Kidney (tissue), 14 donors: ENCODE results near the gene SLCO4A1. TPM values are rescaled to one million over a fixed set of nuclear protein-coding genes. Genes with fewer than 3 reads are reported as not detected.

ENCODE experiments used
- DNase-seq, 5 donors: peaks; one replicate each; pipeline ENCODE4 v3.0.0-alpha.2; 2013 to 2020
- FAIRE-seq: peaks from 2 replicates; lab custom pipeline; 2012; peaks lifted over from hg19 to GRCh38; lab: Jason Lieb, UNC
- H3K27ac ChIP-seq, 2 donors: one replicate each; pipeline ENCODE4 v1.7.0; 2013; ENCODE audit warnings: low read depth in 2 of 2, low read length in 2 of 2, inconsistent platforms in 1 of 2
- H3K27me3 ChIP-seq: one replicate; pipeline ENCODE4 v1.7.1; 2013; ENCODE audit warnings: low read length, inconsistent platforms; ENCODE audit not compliant: control insufficient read depth, insufficient read depth
- H3K36me3 ChIP-seq, 3 donors: one replicate each; pipeline versions ENCODE4 v1.7.0 to v1.7.1; 2013; ENCODE audit warnings: low read length in 3 of 3, control low read depth in 1 of 3, inconsistent platforms in 1 of 3; ENCODE audit not compliant: insufficient read depth in 3 of 3, control insufficient read depth in 2 of 3
- H3K4me1 ChIP-seq, 3 donors: one replicate each; pipeline versions ENCODE4 v1.7.0 to v1.7.1; 2013; ENCODE audit warnings: low read length in 3 of 3, inconsistent platforms in 1 of 3, low read depth in 1 of 3; ENCODE audit not compliant: control insufficient read depth in 2 of 3, insufficient read depth in 2 of 3
- H3K4me3 ChIP-seq, 3 donors: one replicate each; pipeline versions ENCODE4 v1.7.0 to v1.8.1; 2013; ENCODE audit warnings: low read length in 3 of 3, control low read depth in 1 of 3, inconsistent platforms in 1 of 3
- H3K9ac ChIP-seq, 3 donors: one replicate each; pipeline versions ENCODE4 v1.7.0 to v1.7.1; 2013; ENCODE audit warnings: low read length in 3 of 3, control low read depth in 1 of 3, inconsistent platforms in 1 of 3
- H3K9me3 ChIP-seq, 3 donors: one replicate each; pipeline versions ENCODE4 v1.7.0 to v1.7.1; 2013; ENCODE audit warnings: low read length in 3 of 3, control low read depth in 1 of 3, inconsistent platforms in 1 of 3; ENCODE audit not compliant: control insufficient read depth in 2 of 3, insufficient read depth in 1 of 3
- CTCF ChIP-seq: IDR thresholded peaks from 3 replicates; pipeline ENCODE4 v1.5.1; 2012; ENCODE audit warnings: mild to moderate bottlenecking, moderate library complexity, borderline replicate concordance; ENCODE audit not compliant: insufficient read depth; ENCODE audit errors: extremely low read depth
- intact Hi-C: fragments of 100-400 bp; cut with DNase I; formaldehyde crosslinking; loops from one replicate; pipeline ENCODE4 v1.11.1; 2022
- polyA plus RNA-seq: library from polyadenylated mRNA; stranded (reverse); fragments of 350-450 nt; fragmentation: Illumina TruSeq; extraction: RNeasy Lipid Tissue Mini Kit (QIAGEN cat#74804); gene quantifications from one replicate; pipeline ENCODE4 v1.2.3, GENCODE V29; 2014; ENCODE audit warnings: low read depth, low replicate concordance; ENCODE audit not compliant: insufficient read depth
- total RNA-seq: library from RNA; stranded (reverse); fragmentation: NEBNext Ultra II Directional; extraction: Animal tissue kit (Norgen Biotek cat#: 25700); gene quantifications from one replicate; pipeline ENCODE4 v1.2.1, GENCODE V29; 2021
- donor health status: control.
- donor health status: control.
- donor health status: control.
- donor health status: control.
- donor health status: control.
- donor health status: DM: yes; HTN: yes; CAD: no.
- donor health status: Normal renal cell carcinoma (clear cell type).

The SLCO4A1 gene
- total and polyA plus RNA-seq, 2 donors from 2014 or later, result 12.4 to 80.3 TPM

DNA sequence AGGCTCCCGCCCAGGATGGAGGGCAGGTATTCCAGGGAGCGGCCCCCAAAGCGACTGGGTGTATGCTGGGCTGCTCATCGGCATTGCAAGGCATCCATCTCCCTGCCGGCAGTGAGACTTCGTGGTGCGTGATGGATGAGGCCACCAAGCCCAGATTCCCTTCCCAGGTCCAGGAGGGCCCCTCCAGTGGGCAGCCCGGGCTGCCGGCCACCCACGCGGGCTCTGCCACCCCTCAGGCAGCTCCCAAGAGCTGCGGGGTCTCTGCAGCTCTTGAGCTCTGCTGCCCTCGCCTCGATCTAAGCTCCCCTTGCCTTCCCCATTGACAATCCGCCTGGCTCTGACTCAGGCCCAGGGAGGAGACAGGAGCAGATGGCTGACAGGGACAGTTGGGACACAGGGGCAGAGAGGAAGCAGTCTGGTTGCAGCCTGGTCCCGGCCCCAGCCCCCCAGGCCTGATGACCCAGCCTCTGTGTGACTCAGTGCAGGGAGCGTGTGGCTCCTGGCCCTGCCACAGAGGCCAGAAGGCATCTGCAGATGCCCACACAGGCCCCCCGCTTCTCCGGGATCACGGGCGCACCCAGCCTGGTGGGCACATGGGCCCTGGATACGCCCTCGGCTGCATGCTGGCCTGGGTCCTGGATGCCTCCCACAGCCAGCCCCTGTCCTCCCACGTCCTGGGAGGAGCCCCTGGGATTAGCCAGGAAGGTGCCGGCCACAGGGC lies 33.0 kb downstream of the SLCO4A1 start:
- Histone ChIP-seq H3K4me3 (no peak overlapping the region), H3K4me1 (no peaks in the 10 kb centered on the region), H3K27ac (no peak overlapping the region), H3K9me3 (peaks cover 0 to 5% (median 0%) of the 10 kb centered on the region in 3 donors), H3K9ac (no peak overlapping the region), H3K27me3 (no peaks in the 10 kb centered on the region), H3K36me3 (no peaks in the 10 kb centered on the region)
- FAIRE-seq (no peak), DNase-seq (no peak)
- TF ChIP-seq CTCF, result no peak
- intact Hi-C loops, result no loop called here

DNA sequence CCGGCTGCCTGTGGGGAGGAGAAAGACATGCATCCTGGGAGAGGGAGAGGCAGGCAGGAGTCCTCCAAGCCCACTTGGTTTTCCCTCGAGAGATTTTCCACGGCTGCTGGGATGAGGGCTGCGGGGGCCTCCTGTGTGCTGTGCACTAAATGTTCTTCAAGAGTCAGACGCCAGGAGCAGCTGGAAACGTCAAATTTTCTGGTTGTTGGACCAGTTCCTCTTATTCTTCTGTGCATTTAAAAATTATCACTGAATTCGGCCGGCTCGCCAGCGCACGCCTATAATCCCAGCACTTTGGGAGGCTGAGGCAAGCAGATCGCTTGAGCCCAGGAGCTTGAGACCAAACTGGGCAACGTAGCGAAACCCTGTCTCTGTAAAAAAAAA lies 33.6 kb downstream of the SLCO4A1 start:
- no peak overlapping the region for H3K27ac ChIP-seq
- H3K4me1 ChIP-seq, result no peaks in the 10 kb centered on the region
- no peak for FAIRE-seq
- no peaks in the 10 kb centered on the region for H3K36me3 ChIP-seq
- DNase-seq, result no peak
- H3K27me3 ChIP-seq, result no peaks in the 10 kb centered on the region
- no peak overlapping the region for H3K9ac ChIP-seq
- peaks cover 0 to 7% (median 0%) of the 10 kb centered on the region in 3 donors for H3K9me3 ChIP-seq
- intact Hi-C loops, result no loop called here
- no peak for TF ChIP-seq CTCF
- H3K4me3 ChIP-seq, result no peak overlapping the region

- FAIRE-seq, result no peak
Observed at GRCh38 chr20:62676976-62677375, 34.7 kb downstream of the SLCO4A1 start.

More at GRCh38 chr20:62676976-62677375, 34.7 kb downstream of the SLCO4A1 start:
- Histone ChIP-seq H3K36me3 (no peaks in the 10 kb centered on the region), H3K4me1 (no peaks in the 10 kb centered on the region), H3K27ac (no peak overlapping the region), H3K27me3 (no peaks in the 10 kb centered on the region), H3K9ac (no peak overlapping the region), H3K4me3 (no peak overlapping the region), H3K9me3 (peaks cover 0 to 7% (median 0%) of the 10 kb centered on the region in 3 donors)
- DNase-seq, result no peak
- no peak for TF ChIP-seq CTCF
- intact Hi-C loops, result no loop called here
